Astrocyte of the cerebellum (primary cell): ENCODE data around the gene NT5DC2.

Source experiments
- DNase-seq: peaks from one replicate; pipeline ENCODE4 v3.0.0-alpha.2; 2011; ENCODE audit warnings: low read depth
- H3K4me3 ChIP-seq: 2 replicates; pipeline ENCODE4 v1.5.1; 2011; ENCODE audit warnings: mild to moderate bottlenecking, low read depth, low read length, moderate library complexity
- in situ Hi-C: cut with HindIII; loops from 2 replicates; pipeline ENCODE4 v1.10.0; 2017; ENCODE audit warnings: low sequenced_read_pairs
- TF ChIP-seq, protein P1 (sequence below): IDR thresholded peaks from 2 replicates; pipeline ENCODE4 v1.5.1; 2012; ENCODE audit warnings: low read length, low read depth, moderate library complexity, mild to moderate bottlenecking; ENCODE audit errors: missing control alignments

Gene NT5DC2

DNA sequence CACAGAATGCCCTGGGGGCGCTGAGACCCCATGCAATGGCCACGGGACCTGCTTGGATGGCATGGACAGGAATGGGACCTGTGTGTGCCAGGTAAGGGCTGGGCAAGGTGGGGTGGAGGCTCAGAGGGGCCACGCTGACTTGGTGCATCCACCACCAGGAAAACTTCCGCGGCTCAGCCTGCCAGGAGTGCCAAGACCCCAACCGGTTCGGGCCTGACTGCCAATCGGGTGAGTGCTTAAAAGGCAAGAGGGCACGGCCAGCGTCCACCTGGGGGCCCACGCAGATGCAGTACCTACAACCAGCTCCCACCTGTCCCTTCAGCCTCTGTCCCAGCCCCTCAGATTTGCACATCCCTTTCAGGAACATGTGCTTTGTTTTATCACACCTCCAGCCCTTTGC, 31.7 kb downstream of the NT5DC2 start:
- DNase-seq, result no peak
- in situ Hi-C loops, result no loop called here
- H3K4me3 ChIP-seq, result no peak overlapping the region
- TF ChIP-seq, protein P1, sequence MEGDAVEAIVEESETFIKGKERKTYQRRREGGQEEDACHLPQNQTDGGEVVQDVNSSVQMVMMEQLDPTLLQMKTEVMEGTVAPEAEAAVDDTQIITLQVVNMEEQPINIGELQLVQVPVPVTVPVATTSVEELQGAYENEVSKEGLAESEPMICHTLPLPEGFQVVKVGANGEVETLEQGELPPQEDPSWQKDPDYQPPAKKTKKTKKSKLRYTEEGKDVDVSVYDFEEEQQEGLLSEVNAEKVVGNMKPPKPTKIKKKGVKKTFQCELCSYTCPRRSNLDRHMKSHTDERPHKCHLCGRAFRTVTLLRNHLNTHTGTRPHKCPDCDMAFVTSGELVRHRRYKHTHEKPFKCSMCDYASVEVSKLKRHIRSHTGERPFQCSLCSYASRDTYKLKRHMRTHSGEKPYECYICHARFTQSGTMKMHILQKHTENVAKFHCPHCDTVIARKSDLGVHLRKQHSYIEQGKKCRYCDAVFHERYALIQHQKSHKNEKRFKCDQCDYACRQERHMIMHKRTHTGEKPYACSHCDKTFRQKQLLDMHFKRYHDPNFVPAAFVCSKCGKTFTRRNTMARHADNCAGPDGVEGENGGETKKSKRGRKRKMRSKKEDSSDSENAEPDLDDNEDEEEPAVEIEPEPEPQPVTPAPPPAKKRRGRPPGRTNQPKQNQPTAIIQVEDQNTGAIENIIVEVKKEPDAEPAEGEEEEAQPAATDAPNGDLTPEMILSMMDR, result no peak

DNA sequence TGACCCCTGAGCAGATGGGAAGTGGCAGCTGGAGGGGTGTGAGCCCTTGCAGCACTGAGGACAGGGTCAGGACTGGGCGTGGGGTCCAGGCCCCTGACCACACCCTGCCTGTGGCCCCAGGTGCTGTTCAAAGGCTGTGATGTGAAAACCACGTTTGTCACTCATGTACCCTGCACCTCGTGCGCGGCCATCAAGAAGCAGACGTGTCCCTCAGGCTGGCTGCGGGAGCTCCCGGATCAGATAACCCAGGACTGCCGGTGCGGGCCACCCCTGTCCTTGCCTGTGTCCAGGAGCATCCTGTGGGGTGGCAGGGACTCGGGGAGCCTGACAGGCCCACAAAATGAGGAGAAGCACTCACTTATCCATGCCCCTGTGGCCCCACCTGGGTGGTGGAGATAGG, 32.6 kb downstream of the NT5DC2 start:
- H3K4me3 ChIP-seq, result no peak overlapping the region
- TF ChIP-seq, protein P1, result no peak
- in situ Hi-C loops, result no loop called here
- DNase-seq, result no peak

DNA sequence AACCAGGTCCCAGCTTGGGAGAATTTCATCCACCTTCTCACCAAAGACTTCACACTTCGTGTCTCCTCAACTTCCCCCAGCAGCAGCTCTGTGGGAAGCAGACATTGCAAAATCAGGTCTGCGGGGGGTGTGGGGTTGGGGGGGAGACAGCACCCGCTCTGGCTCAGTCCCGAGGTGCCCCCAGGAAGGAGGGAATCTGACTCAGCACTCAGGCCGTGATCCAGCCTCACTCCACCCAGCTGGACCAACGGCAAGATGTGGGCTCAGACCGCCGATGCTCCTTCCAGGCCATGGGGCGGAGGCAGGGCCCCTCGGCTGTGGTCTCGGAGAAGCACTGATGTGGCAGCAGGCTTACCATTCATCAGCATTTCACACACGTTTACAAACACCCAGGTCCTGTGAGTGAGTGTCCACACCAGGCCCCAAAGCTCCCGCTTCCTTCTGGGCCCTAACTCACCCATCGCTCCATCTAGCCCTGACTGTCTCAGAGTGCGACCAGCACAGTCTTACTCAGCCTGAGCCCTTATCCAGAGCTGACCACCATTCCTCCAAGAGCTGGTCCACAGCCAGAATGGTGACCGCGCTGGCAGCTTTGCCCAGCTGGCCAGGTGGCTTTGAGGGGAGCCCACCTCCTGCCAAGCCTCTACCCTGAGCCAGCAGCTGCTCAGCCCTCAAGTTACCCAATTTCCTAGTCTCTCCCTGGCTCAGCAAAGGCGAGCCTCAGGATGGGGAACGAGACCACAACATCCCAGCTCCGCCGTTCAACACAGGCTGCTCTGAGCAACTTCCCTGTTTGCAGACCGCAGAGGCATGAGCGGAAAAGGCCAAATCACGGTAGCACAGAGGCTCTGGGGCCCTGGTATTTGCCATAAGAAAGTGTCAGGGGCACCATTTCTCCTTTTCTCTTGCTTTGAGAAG, 35.3 kb downstream of the NT5DC2 start:
- DNase-seq, result no peak
- TF ChIP-seq, protein P1, result no peak
- in situ Hi-C loops, result no loop called here
- no peak overlapping the region for H3K4me3 ChIP-seq

DNA sequence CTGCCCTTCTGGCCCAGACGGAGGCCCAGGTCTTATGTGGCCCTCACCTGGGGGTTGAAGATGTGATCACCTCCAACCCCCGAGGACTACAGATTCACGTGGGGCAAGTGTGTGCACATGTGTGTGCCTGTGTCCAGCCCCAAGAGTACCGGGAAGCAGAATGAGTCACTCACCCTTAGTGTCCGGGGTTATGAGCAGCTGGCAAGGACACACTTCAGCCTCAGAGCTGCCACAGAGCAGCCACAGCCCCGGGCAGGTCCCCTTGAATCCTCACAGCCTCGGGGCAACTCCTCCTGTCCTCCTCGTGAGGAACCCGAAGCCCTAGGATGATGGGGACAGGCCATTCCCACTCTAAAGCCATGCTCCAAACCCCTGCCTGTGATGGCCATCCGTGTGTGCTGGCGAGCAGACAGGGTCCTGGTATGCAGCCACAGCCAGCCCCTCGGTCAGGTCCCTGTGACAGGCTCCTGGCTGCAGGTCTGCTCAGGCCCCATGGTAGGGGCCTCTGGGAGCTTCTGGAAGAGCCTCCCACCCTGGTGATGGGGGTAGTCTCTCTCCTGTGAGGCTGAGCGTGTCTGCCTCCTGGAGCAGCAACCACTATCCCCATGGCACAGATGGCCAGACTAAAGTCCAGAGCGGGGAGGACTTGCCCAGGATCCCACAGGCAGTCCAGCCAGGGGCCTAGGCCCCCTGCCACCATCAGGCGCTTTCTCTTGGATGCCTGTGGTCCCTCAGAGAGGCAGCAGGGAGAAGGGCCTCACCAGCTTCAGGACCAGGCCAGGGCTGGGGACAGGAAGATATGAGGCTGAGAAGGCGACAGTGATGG, 37.7 kb downstream of the NT5DC2 start:
- TF ChIP-seq, protein P1, result no peak
- no peak for DNase-seq
- in situ Hi-C loops, result no loop called here
- H3K4me3 ChIP-seq, result no peak overlapping the region

DNA sequence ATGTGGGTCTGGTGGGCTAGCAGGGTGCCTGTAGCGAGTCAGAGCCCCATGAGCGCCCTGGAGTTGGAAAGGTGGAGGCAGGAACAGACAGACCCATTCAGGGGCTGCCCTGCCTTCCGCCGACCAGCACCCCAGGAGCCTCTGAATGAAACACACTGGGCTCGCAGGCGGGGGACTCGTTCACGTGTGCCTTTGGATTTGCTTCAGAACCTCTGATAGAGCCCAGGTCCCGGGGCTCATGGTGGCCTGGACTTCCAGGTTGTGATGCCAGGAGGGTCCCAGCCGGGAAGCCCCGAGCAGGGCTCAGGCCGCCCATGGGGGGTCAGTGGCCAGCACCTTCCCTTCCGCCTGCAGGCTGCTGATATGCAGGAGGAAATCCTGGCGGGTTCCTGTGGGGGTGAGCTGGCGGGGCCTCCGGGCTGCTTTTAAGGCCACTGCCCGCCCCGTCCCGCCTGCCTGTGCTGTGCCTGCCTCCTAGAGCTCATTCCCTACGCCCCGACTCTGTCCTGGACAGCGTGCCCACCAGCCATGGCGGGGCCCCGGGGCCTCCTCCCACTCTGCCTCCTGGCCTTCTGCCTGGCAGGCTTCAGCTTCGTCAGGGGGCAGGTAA, 38.7 kb downstream of the NT5DC2 start, which contains the start of gene STAB1:
STAB1 (plus strand) TSS at position 453 of the 610 bp plus-strand sequence; CDS start at position 529, 76 bp downstream.
- in situ Hi-C loops, result no loop called here
- TF ChIP-seq, protein P1, result no peak
- H3K4me3 ChIP-seq, result no peak within 1 kb of the TSS
- no peak for DNase-seq

DNA sequence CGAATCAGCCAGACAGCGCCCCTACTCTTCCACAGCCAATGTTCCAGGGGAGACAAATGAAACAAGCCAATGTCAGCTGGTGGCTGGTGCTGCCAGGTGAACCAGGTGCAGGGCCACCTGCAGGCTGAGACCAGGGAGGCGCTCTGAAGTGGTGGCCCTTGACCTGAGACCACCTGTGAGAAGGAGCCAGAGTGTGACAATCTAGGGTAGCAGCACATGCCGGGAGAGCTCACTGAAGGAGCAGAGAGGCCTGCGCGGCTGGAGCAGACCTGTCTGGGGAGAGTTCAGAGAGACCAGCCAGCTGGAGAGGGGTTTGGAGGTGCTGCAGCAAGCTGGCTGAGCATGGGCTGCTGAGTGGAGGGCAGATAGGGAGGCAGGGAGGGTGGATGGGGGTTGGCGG, 39.2 kb downstream of the NT5DC2 start:
- TF ChIP-seq, protein P1, result no peak
- in situ Hi-C loops, result no loop called here
- H3K4me3 ChIP-seq, result no peak overlapping the region
- no peak for DNase-seq
